Suppressor macrophage treated with lipopolysaccharide for 4 hours (primary cell): ENCODE results near the gene REL.
A peak's percentile ranks its signal among the peaks of the same experiment; 100 is the strongest.

ENCODE experiments used
- DNase-seq: peaks from one replicate; pipeline ENCODE4 v3.0.0-alpha.2; 2020

Gene REL

GRCh38 chr2:60926741-60927552, 45.6 kb downstream of the REL start:
- DNase-seq = peak; percentile 89

DNA sequence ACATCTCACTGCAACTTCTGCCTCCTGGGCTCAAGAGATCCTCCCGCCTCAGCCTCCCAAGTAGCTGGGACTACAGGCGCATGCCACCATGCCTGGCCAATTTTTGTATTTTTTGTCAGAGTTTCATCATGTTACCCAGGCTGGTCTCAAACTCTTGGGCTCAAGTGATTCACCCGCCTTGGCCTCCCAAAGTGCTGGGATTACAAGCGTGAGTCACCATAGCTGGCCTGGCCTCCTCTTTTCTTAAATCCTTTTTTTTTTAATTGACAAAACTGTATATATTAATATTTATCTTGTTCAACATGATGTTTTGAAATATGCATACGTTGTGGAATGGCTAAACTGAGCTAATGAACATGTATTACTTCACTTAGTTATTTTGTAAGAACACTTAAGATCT, 50.7 kb downstream of the REL start:
- peak; percentile 39 for DNase-seq

DNA sequence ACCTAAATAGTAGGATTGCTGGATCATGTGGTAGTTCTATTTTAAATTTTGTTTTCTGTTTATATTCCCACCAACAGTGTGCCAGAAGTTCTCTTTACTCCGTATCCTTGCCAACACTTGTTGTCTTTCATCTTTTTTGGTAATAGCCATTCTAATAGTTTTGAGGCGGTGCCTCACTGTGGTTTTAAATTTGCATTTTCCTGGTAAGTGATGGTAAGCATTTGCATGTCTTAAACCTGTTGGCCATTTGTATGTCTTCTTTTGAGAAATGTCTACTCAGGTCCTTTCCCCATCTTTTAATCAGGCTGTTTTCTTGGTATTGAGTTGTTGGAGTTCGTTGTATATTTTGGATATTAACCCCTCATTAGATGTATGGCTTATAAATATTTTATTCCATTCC, 51.6 kb downstream of the REL start:
- DNase-seq = no peak

DNA sequence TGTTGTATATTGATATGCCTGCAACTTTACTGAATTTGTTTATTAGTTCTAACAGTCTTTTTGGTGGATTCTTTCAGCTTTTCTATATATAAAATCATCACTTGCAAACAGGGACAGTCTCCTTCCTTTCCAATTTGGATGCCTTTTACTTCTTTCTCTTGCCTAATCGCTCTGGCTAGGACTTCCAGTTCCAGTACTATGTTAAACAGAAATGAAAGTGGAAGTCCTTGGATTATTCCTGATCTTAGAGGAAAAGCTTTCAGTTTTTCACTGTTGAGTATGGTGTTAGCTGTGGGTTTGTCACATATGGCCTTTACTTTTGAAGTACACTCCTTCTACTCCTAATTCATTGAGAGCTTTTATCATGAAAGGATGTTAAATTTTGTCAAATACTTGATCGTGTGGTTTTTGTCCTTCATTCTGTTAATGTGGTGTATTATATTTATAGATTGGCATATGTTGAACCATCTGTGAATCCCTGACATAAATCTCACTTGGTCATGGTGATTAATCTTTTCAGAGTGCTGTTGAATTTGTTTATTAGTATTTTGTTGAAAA, 52.9 kb downstream of the REL start:
- DNase-seq = peak; percentile 82

- no peak for DNase-seq
Observed at GRCh38 chr2:60936757-60937156, 55.4 kb downstream of the REL start.

DNA sequence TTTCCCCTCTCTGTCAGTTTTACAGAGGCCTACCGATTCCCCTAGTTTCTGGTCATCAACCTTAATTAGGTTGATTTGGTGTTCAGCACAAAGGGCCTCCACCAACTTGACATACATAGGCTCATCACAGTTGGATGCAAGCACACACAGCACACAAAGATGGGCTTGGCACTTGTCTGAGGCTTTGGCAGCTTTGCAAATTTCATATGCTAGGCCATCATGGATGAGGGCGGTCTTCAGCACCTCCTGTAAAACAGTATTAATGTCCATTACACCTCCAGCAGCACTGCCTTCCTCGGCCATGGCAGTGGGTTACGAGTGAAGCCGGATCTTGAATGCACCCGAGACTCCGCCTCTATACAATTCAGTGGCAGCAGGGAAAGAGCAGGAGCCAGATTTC, 56.9 kb downstream of the REL start:
- no peak for DNase-seq

- DNase-seq = no peak
Observed at GRCh38 chr2:60939622-60940021, 58.2 kb downstream of the REL start.

DNA sequence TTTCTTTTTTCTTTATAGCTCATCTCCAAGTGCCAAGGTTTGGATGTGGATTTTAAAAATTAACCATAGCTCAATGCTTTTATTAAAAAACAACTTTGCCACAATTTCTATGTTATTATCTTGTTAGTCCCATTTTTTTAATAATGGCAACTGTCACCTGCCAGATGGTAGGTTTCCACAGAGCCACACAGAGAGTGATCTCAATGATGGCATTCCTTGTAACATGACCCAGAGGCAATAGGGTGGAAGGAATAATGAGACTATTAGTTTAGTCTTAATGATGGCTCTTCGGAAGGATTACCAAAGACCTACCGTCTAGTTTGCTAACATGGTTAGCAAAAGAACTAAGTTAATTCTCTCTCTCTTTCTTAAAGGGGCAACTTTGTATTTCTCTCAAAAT, 64.0 kb downstream of the REL start:
- no peak for DNase-seq

DNA sequence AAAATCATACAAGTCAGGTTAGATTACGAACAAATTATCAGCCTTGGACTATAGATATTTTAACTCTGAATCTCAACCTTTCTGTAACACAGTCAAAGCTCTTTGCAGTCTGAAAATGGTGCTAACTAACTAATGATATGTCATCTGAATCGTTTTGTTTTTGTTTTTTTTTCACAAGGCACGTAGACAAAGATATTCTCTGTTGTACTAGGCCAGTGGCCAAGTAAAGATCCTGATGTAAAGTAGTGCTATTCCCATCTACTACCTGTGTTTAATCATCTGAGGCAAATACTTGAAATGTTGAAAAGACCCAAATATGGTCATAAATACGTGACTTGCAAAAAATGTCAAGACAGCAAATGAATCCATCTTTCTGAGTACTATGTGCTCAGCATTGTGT, 65.7 kb downstream of the REL start:
- DNase-seq = no peak

DNA sequence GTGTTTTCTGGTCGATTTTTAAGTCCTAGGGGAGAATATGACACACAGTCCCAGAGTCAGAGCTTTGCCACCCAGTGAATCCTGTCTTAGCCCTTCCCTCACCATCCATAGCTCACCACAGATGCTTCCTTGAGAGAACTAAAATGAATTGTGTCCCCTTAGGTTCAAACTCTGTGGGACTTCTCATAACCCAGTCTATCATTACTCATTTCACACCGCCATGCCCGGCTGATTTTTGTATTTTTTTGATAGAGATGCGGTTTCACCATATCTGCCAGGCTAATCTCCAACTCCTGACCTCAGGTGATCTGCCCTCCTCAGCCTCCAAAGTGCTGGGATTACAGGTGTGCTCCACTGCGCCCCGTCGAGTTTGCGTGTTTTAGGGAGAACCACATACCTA, 66.8 kb downstream of the REL start:
- DNase-seq = no peak

DNA sequence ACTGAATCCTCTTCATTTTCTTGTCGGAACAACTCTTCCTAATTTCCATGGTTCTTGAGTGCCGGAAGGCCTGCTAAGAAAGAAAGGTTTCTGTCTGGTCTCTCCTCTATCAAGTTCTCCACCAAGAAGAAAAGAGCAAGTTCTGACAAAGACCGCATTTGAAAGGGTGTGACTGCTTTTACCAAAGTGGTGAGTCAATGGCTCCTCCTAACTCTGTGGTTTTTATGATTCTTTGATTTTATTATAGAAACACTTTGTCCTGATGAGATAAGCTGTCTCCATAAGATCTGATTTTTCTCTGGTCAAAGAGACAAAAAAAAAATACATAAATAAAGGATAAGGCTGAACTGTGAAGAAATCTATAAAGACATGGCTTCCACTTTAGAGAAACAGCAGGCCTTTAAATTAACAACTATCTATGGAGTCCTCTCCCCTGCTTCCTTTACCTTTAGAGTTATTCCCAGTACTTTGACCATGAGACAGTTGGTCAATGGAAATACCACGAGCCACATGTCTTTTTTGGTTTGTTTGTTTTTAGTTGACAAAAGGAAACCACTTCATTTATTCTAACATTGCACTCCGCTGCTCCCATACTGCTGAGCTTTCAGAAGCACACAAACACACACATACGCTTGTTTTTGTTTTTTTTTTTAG, 67.7 kb downstream of the REL start:
- no peak for DNase-seq

- DNase-seq = no peak
Observed at GRCh38 chr2:60954139-60954538, 72.8 kb downstream of the REL start.

- DNase-seq = no peak
Observed at GRCh38 chr2:60957224-60957623, 75.8 kb downstream of the REL start.

DNA sequence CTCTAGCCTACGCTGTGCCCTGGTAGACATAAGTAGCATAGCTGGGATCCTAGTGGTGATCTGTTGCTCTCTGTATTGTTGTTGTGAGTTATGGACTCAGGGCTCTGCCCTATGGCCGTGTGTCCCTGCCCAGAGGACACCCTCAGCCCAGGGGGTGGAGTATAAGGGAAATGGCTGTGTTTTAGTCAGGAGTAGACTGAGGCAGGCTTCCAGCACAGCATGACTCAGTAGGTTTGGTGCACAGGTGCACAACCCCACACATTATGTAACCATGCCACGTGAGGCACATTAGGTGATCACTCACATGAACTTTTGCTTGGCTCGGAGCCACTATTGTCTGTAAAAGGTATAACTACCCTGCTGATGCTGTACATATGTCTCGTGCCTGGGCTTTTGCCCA, 76.3 kb downstream of the REL start:
- DNase-seq = no peak

DNA sequence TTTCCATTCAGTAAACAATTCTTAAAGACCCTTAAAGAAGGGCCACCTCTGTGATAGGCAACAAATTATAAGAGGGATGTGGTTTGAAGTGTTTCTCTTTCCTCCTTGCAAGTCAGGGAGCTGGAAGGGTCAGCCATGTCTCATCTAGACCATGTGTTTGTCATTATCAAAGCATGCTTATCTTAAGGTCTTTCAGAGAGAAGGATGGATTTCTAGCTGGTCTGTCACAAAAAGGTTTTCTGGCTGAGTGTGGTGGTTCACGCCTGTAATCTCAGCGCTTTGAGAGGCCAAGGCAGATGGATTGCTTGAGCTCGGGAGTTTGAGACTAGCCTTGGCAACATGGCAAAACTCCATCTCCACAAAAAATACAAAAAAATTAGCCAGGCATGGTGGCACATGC, 77.0 kb downstream of the REL start:
- DNase-seq = no peak

DNA sequence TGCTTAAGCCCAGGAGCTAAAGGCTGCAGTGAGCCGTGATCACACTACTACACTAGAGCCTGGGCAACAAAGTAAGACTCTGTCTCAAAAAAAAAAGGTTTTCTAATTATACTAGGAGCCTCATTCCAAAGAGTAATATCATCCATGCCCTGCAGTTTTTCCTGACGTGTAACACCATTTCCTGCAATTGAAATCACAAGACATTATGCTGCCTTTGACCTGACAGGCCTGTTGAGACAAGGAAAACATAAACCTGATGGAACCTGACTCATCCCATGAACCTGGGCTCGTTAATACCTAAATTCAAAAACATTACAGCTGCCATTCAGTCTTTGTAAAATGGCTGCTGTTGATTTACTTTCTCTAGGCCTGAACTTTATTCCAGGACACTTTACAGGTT, 77.4 kb downstream of the REL start:
- DNase-seq = no peak

- DNase-seq = no peak
Observed at GRCh38 chr2:60959501-60959900, 78.1 kb downstream of the REL start.

GRCh38 chr2:60960706-60961105, 79.3 kb downstream of the REL start:
- DNase-seq = no peak

GRCh38 chr2:60961457-60961856, 80.1 kb downstream of the REL start:
- DNase-seq = no peak

DNA sequence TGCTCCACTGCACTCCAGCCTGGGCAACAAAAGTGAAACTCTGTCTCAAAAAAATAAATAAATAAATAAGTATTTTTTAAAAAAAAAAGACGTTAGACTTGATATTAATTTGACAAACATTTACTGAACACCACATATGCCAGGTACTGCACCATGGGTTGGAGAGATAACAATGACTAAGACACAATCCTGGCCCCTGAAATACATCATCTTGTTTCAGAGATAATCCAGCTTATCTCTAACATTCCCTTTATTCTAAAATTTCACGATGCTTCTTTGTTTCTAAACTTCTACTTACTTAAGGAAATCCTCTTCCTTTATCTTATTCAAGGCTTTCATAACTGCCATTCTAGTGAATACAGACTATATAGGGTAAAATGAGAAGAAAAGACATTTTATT, 81.2 kb downstream of the REL start:
- no peak for DNase-seq

DNA sequence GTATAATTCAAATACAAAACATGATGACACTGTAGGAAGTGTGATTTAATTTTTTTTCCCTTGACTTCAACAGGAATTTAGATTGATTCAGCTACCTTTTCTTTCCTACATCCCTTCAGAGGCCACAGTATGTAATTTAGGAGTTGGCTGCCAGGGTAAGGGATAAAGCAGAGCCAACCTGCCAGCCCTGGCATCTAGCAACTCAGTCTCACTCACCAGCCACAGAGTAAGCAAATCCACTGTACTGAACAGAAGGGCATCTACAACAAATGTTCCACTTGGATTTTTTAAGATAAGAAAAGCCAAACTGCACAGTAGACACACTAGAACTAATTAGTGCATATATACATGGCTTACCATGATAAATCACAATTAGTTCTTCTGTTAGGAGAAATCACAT, 81.8 kb downstream of the REL start:
- DNase-seq = no peak

- DNase-seq = no peak
Observed at GRCh38 chr2:60964651-60965498, 83.5 kb downstream of the REL start.

DNA sequence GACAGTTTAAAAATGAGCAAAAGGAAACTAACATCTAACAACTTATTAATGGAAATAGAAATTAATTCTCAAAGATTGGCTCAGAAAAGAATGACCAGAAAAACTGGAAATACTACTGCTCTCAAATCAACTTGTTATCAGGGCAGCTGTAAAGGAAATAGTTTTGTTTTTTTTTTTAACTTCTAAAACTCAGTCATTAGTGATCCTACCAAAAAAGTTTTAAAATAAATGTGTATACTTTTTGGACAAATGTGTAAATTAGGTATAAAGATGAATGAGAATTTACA, 84.1 kb downstream of the REL start:
- no peak for DNase-seq
